Superior temporal gyrus (tissue), 1 donor: Measurements from ENCODE around the gene POU2F3.

Source experiments
- DNase-seq: peaks from one replicate; pipeline ENCODE4 v3.0.0-alpha.2; 2016; ENCODE audit errors: extremely low spot score

Gene POU2F3

GRCh38 chr11:120318906-120319305 is 79.0 kb downstream of the POU2F3 start:
- DNase-seq: no peak

- DNase-seq: peak; percentile 57
Measured at GRCh38 chr11:120324932-120325810, 85.2 kb downstream of the POU2F3 start, which contains the start of gene TLCD5. TLCD5 (plus strand) TSS chr11:120325299; CDS start chr11:120327442, 2,143 bp downstream.

GRCh38 chr11:120326228-120326627 is 86.3 kb downstream of the POU2F3 start:
- DNase-seq: no peak

- no peak for DNase-seq
Measured at GRCh38 chr11:120326845-120327281, 86.9 kb downstream of the POU2F3 start.

GRCh38 chr11:120327311-120327710 is 87.4 kb downstream of the POU2F3 start:
- no peak for DNase-seq

GRCh38 chr11:120329556-120329955 is 89.6 kb downstream of the POU2F3 start:
- no peak for DNase-seq

GRCh38 chr11:120330045-120330444 is 90.1 kb downstream of the POU2F3 start:
- DNase-seq: no peak

- no peak for DNase-seq
Measured at GRCh38 chr11:120331301-120331996, 91.5 kb downstream of the POU2F3 start.

GRCh38 chr11:120332822-120333716 is 93.1 kb downstream of the POU2F3 start:
- DNase-seq: peak; percentile 22

GRCh38 chr11:120333801-120334200 is 93.9 kb downstream of the POU2F3 start:
- no peak for DNase-seq

GRCh38 chr11:120334332-120334731 is 94.4 kb downstream of the POU2F3 start:
- no peak for DNase-seq

- DNase-seq: peak; percentile 97
Measured at GRCh38 chr11:120334894-120335462, 95.0 kb downstream of the POU2F3 start.

- no peak for DNase-seq
Measured at GRCh38 chr11:120335556-120335907, 95.6 kb downstream of the POU2F3 start.

GRCh38 chr11:120335908-120336640 is 96.1 kb downstream of the POU2F3 start, which contains the start of gene ARHGEF12:
ARHGEF12 (plus strand) TSS chr11:120336413; CDS start chr11:120337244, 831 bp downstream.
- peak; percentile 89 for DNase-seq

- DNase-seq: no peak
Measured at GRCh38 chr11:120336641-120337354, 96.9 kb downstream of the POU2F3 start.

- peak; percentile 55 for DNase-seq
Measured at GRCh38 chr11:120337355-120338106, 97.6 kb downstream of the POU2F3 start.

GRCh38 chr11:120338107-120338933 is 98.4 kb downstream of the POU2F3 start:
- no peak for DNase-seq

- peak; percentile 85 for DNase-seq
Measured at GRCh38 chr11:120339394-120339890, 99.5 kb downstream of the POU2F3 start.
